ENCODE data around the gene TP53I11.

DNA sequence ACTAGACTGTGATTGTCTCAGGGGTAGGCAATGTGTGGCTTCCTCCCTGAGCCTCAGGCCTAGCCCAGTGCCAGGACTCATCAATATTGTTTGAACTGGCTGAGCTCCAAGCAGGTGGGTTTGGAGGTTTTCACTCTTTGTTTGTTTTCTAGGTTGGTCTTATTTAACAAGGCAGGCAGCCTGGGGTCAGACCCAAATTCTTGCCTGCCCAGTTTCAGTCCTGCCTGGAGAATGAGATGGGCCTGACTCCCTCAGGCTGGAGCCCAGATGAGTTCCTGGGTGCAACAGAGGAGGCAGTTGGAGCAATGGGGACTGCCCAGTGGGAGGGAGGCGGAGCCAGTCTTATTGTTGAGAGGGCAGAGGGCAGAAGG, 28.3 kb upstream of the TP53I11 start:
- TF ChIP-seq, protein P1, sequence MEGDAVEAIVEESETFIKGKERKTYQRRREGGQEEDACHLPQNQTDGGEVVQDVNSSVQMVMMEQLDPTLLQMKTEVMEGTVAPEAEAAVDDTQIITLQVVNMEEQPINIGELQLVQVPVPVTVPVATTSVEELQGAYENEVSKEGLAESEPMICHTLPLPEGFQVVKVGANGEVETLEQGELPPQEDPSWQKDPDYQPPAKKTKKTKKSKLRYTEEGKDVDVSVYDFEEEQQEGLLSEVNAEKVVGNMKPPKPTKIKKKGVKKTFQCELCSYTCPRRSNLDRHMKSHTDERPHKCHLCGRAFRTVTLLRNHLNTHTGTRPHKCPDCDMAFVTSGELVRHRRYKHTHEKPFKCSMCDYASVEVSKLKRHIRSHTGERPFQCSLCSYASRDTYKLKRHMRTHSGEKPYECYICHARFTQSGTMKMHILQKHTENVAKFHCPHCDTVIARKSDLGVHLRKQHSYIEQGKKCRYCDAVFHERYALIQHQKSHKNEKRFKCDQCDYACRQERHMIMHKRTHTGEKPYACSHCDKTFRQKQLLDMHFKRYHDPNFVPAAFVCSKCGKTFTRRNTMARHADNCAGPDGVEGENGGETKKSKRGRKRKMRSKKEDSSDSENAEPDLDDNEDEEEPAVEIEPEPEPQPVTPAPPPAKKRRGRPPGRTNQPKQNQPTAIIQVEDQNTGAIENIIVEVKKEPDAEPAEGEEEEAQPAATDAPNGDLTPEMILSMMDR (IDR thresholded peaks at IDR 0.05), result no peak
- TF ChIP-seq POLR2A (IDR thresholded peaks at IDR 0.05), result no peak

All from thyroid gland (tissue), 4 donors.